Dedifferentiated amniotic fluid mesenchymal stem cell (primary cell): ENCODE measurements around the gene GOLGA6D.
"Not testable (repeated sequence)": the region's sequence is repeated elsewhere in the genome, so short reads cannot be mapped to it uniquely, and the experiment has no call there.

Source experiments
- DNase-seq: peaks from one replicate; pipeline ENCODE4 v3.0.0-alpha.2; 2016; ENCODE audit errors: extremely low spot score

Gene GOLGA6D

DNA sequence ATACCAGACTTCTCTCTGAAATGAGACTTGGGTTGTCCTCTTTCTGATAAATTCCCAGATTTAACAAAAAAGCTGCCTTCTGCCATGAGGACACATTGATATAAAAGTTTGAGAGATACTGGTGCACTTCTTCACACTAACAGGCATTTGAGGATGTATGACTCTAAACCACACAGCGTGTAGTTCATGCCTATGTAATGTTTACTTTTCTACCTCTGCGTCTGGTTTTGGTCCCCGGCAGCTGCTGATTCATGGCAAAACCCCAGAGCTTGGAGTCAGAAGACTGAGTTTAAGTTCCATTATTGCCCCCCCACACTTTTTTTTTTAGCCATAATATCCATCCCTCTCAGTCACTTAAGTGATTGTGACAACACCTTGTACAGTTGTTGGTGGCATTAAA lies 1.5 kb downstream of the GOLGA6D start:
- not testable (repeated sequence) for DNase-seq

DNA sequence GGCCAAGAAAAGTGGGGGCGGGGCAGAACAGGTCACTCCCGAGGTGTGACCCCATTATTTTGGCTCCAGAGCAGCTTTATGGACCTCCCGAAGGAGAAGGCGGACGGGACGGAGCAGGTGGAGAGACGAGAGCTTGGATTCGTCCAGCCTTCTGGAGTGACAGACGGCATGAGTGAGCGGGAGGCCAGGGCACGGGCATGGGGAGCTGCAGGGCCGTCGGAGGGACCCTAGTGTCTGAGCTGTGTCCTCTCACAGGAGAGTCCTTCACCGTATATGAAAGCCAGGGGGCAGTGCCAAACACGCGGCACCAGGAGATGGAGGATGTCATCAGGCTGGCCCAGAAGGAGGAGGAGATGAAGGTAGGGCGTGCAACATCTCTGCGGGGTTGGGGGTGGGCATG lies 11.0 kb downstream of the GOLGA6D start:
- DNase-seq = not testable (repeated sequence)

DNA sequence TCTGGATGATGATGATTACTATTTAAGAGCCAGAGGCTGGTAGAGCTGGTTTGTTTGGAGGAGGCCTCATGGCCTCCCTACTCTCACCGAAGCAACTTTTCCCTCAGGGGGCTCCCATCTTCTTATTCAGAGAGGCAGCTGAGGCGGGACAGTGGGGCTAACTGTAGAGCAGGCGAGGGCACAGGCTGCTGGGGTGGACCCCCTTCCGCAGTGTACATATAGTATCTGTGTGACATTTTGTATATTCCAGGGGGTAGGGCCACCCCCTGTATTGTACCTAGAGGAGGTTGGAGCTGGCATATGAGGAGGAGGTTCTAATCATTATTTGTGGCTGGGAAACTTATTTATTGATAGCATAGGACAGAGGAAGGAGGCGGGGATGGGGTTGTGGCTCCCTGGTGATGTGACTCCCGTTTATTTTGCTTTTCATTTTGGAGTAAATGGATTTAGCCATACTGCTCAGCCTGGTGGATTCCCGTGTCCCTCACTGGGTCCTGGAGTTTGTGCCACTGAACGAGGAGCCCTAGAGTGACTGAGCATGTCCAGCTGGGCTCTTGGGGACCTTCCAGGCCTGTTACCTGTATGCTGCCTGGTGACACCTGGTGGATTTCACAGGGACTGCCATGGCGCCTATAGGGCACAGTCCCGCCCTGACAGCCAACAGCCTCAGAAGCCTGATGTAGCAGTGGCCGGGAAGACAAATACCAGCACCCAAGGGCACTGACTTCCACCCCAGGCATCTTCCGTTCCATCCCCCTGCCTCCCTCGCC lies 16.1 kb downstream of the GOLGA6D start:
- DNase-seq = not testable (repeated sequence)

DNA sequence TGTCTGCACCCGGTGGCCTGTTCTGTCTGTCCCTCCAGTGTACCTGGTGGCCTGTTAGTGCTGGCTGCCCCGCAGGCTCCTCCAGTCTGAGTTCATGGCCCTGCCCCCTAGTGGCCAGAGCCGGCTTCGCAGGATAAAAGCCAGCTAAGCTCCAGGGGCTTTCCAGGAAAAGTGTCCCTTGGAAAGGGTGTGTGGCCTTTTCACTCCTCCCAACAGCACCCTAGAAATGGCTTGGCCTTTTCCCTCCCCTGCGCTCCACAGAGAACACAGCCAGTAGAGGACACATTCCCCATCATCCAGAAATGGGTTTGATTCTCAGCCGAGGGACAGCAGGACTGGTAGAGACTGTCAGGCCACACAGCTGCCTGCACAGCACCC lies 16.7 kb downstream of the GOLGA6D start:
- DNase-seq = not testable (repeated sequence)

DNA sequence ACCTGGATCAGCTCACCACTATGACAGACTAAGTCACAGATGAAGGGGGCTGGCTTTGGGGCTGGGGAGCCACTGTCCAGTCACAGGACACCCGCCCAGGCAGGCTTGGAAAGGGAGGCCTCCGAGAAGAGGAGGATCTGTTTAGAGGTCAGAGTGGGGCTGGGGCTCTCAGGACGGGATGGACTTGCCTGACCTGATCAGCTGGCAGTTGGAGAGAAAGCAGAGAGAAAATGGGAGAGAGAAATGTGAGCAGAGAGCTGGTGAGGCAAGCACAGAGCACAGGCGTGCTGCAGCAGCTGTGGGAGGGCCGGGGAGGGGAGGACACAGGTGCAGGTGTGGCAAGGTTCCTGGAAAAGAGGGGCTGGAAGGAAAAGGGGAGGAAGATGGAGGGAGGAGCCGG lies 17.4 kb downstream of the GOLGA6D start:
- not testable (repeated sequence) for DNase-seq

DNA sequence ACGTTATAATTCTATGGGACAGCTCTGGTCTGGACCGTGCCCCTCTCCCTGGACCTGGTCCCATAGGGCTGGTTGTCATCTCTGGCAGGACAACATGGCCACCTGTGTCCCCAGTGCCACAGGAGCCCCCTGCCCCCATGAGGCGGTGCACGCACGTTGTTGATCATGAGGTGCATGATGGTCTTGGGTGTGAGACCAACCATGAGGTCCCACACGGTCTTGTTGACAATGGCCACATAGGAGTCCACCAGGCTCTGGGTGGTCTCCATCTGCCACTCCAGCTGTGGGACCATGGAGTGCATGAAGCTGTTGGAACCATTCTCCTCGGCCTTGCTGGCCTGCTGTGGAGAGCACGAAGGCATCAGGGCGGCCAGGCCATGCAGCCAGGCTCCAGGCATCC lies 19.7 kb downstream of the GOLGA6D start:
- no peak for DNase-seq

DNA sequence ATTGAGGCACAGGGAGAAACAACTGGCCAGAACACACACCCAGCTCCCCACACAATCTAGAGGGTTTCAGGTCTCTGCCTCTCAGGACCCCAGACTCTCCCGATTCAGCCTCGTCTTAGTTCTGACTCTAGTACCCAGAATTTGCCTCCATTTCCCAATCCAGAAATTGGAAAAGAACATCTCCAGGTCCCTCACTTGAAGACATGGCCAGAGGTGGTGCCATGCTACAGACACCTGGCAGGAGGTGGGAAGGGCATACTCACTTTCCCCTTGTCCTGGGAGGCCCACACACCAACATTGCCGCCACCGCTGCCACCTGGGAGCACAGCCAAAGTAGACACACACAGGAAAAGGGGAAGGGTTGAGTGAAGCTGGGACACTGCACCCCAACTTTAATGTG lies 20.1 kb downstream of the GOLGA6D start:
- DNase-seq = not testable (repeated sequence)

DNA sequence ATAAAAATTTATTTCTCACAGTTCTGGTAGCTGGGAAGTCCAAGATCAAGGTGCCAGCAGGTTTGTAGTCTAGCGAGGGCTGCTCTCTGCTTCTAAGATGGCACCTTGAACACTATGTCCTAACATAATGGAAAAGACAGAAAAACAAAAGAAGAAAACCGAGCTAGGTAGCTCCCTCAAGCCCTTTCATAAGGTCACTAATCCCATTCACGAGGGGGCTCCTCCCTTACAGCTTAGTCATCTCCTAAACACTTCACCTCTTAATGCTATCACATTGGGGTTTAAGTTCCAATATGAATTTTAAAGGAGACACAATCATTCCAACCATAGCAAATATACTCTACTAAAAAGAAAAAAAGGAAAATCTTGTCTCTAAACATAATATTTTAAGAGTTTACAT lies 23.6 kb downstream of the GOLGA6D start:
- DNase-seq = no peak

DNA sequence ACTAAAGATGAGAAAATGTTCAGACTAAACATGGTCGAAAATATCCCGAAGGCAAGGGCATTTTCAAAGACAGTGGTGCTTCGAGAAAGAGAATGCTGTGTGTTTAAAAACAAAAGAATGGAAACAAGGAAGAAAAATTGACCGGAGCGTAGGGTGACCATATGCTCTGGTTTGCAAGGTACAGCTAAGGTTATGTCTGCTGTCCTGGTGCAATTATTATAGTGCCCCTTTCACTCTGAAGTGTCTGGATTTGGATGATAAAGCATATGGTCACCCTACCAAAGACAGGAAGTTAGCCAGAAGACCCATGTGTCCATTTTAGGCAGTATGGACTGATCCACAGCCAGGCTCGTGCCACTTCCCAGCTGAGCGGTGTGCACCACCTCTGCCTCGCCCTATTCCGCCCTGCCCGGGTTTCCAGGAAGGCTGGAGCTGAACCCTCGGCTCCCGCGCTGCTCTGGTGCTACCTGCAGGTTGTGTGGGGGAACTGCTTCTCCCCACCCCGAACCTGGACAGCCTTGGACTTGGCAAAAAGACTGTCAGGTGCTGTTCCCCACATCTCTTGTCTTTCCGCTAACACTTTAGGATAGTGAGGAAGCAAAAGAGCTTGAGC lies 25.2 kb downstream of the GOLGA6D start:
- DNase-seq = no peak

DNA sequence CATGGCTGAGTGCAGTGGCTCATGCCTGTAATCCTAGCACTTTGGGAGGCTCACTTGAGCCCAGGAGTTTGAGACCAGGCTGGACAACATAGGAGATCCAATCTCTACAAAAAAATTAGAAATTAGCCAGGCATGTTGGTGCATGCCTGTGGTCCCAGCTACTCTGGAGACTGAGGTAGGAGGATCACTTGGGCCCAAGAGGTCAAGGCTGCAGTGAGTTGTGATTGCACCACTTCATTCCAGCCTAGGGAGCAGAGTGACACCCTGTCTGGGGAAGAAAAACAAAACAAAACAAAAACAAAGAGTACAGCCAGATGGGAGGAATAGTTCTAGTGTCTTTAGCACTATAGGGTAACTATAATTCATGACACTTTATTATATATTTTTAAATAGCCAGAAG lies 27.1 kb downstream of the GOLGA6D start:
- DNase-seq = no peak

DNA sequence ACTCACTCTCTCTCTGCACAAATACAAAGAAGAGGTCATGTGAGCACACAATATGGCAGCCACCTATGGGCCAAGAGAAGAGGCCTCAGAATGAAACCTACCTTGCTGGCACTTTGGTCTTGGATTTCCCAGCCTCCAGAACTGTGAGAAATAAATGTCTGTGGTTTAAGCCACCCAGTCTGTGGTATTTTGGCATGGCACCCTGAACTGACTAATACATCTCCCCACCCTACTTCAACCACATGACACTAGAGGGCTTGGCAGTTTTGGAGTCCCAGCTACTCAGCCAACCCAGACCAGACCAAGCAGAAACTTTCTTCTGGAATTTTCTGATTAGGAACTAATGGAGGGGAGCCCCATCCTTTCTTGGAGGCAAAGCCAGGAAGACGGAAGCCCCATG lies 29.9 kb downstream of the GOLGA6D start:
- not testable (repeated sequence) for DNase-seq

DNA sequence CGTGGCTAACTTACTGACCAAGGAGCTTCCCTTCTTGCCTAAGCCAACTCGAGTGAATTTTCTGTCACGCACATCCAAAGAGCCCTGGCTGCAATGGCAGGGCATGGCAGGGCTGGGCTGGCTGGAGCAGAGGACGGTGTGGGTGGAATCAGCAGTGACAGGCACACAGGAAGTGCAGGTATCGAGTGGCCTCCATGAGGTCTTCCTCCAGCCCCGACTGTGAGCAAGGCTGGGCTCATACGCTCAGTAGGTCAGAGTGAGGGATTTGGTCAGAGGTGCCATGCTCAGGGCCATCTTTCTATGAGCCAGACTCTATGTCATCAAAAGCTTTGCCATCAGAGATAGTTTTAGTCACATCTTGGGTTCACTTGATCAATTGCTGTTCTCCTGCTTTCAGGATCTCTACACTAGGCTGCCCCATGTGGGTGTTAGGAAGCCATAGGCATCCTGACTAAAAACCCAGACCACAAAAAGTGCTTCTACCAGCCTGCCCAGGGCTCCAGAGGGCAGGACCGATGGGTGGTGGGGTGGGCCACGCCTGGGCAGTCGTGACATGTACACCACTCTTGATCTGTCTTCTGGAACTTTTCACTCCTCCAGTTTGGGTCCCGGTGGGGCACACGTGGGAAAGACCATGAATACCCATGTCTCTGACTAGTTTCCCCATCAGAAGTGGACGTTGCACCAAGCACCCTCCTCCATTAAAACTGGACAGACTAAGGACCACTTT lies 30.6 kb downstream of the GOLGA6D start:
- no peak for DNase-seq

DNA sequence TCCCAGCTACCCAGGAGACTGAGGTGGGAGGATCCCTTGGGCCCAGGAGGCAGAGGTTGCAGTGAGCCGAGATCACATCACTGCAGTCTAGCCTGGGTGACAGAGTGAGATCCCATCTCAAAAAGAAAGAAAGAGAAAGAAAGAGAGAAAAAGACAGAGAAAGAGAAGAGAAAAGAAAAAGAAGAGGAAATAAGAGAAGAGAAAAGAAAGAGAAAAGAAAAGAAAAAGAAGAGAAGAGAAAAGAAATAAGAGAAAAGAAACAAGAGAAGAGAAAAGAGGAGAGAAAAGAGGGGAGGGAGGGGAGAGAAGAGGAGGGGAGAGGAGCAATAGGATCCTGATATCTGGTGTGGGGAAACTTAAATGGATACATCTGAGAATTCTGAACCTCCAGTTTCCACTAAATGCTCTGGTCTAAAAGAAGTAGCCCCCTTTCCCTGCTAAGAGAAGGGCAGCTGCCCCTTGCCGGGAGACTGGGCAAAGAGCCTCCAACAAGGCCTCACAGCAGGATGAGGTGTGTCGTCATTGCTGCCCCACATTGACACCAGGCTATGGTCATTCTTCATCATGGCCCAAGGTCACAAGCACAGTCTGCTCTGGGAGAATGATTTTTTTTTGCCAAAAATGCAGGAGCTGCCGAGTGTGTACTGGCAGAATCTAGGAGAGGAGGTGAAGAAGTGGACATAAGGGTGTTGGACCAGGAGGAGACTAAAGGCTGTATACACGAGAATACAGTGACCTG lies 32.1 kb downstream of the GOLGA6D start:
- DNase-seq = no peak

DNA sequence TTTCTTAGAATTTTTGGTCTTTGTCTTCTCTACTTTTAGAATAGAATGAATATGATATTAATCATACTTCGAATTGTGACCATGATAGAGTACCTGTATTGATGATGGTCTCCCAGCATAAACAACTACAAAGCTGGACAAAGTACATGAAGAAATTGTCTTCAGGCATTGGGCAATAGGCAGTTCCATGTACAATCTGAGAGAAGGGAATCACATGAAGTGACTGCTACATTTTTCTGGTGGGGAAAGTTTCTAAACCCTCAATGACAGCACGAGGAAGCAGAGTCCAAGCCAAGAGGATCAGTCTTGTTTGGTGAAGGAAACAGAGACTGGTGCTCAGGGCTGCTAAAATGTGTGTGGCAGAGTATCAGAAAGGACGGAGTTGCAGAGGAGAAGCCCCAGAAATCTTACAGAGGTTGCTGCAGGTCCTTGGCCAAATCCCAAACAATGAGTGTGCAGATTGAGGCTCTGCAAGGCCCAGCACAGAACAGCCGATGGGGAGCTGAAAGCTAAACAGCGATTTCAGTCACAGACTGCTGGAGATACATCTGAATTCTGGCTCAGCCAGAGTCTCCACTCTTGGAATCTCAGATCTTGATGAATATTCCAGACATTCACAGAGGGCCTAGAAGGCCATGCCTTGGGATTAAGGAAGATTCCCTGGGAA lies 36.7 kb downstream of the GOLGA6D start:
- DNase-seq = not testable (repeated sequence)

DNA sequence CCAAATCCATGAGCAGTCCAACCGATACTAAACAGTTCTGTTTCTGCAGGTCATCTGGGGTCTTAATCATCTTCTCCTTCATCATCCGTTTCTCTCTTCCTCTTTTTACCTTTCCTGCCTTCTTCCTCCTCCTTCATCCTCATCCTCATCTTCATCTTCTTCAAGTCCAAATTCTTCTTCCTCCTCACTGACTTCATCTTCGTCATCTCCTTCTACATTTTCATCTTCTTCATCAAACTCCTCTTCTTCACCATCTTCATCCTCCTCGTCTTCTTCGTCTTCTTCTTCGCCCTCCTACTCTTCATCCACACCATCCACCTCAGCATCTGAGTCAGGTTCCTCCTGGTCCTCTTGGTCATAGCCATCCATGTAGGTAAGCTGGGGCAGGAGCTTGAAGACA lies 39.1 kb downstream of the GOLGA6D start:
- DNase-seq = no peak

DNA sequence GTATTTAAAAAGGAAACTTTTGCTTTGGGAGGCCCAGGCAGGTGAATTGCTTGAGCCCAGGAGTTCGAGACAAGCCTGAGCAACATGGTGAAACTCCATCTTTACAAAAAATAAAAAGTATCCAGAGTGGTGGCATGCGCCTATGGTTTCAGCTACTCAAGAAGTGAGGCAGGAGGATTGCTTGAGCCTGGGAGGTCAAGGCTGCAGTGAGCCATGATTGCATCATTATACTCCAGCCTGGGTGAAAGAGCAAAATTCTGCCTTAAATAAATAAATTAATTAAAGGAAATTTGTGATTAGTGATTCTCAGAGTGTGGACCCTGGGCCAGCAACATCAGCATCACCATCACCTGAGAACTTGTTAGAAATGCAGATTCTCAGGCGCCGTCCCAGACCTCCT lies 43.3 kb downstream of the GOLGA6D start:
- no peak for DNase-seq

DNA sequence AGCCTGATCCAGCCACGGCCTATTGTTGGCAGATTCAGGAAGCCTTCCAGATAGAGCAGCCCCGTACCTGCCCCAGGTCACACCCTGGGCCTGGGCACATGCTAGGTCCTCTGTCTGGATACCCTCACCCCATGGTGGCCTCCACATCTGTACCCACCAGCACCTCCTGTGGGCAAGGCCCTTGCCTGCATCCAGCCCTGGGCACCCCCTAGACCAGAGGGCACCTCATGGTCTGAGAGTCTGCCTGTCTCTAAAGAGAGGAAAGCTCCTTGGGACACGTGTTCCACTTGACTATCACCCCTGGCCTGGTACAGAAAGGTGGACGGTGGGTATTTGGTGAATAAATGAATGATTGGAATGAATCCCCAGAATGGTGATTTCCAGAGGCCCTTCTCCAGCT lies 44.4 kb downstream of the GOLGA6D start:
- DNase-seq = no peak

DNA sequence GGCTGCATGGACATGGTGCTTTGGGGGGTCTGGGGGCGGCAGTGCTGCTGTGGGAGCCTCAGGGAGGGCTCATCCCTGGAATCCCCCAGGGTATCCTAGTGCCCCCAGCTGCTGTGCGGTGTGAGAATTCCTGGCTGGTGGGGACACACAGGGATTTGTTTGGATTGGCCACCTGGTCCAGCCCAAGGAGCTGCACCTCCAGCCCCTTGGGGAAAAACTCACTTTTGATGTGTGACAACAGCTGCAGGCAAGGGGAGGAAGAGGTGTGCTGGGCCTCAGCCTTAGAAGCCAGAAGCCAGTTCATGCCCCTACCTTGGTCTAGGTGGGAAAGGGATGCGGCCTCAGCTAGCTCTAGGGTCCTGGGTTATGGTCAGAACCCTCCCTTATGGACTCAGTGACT lies 44.9 kb downstream of the GOLGA6D start:
- no peak for DNase-seq

DNA sequence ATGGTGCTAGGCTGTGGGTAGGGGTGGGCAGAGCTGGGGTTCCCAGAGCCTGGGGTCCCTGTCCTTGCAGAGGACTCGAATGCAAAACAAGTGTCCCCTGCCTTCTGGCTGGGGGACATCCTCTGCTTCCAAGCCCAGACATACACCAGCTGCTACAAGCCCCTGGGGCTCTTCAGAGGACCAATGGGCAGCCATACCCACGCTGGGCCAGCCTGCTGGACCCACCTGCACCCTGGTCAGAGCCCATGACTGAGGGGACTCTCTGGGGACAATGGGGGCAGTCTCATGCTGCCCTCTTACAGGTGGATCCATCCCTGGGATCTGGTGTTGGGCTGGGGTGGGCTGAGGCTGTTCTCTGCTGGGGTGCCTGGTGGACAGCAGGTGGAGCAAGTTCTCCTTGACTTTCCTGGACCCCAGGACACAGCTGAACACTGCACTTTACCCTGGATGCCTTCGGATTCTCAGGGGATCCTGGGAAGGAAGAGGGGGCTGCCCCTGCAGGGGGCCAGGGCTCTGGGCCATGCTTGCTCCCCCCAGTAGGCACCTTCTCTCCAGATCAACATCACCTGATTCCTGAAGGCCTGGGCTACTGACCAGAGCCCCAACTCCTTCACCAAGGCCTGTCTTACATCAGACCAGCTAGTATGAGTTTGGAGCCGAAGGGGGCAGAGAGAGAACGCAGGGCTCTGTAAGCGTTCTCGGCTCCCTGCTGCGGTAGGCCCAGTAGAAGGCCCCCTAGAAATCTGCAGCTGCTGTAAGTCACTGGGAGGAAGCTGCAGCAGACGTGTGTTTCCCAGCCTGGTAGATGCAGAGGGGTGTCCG lies 46.1 kb downstream of the GOLGA6D start:
- no peak for DNase-seq

DNA sequence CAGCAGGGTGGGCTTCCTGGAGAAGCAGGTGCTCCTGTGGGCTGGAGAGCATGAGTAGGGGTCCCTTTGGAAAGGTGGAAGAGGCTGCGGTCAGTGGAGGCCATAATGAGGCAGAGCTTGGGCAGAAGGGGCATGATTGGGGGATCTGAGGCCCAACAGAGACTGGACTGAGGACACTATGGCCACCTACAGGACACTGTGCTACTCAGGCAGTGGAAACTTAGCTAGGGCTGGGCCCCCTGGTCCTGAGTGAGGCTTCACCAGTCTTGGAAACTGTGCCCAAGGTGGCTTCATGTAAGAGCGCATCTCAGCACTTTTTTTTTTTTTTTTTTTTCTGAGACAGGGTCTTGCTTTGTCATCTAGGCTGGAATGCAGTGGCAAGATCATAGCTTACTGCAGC lies 46.9 kb downstream of the GOLGA6D start:
- DNase-seq = no peak

DNA sequence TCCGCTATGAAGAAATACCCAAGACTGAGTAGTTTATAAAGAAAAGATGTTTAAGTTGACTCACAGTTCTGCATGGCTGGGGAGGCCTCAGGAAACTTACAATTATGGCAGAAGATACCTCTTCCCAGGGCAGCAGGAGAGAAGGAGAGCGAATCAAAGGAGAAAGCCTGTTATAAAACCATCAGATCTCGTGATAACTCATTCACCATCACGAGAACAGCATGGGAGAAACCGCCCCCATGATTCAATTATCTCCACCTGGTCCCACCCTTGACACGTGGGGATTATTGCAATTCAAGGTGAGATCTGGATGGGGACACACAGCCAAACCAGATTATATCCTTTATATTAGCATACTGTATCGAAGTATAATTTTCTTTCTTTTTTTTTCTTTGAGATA lies 49.5 kb downstream of the GOLGA6D start:
- not testable (repeated sequence) for DNase-seq
